ENCODE data around the gene SMARCE1.

DNA sequence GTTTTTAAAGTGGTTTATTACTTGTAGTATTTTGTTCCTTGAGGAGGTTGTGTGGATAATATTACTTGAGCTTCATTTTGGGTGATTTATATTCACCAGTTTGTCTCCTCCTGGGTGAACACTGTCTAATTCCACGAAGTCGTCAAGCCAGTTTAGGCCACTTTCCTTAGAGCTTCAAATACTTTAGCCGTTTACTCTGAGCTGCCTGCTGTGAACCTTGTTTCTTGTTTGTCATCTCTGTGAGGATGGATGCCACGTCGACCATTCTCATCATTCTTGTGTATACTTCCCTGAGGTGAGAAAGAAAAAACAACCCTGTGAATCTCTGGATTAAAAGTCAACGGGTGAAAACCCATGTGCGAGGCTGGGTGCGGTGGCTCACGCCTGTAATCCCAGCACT is 47.0 kb upstream of the SMARCE1 start:
- TF ChIP-seq, protein P1, sequence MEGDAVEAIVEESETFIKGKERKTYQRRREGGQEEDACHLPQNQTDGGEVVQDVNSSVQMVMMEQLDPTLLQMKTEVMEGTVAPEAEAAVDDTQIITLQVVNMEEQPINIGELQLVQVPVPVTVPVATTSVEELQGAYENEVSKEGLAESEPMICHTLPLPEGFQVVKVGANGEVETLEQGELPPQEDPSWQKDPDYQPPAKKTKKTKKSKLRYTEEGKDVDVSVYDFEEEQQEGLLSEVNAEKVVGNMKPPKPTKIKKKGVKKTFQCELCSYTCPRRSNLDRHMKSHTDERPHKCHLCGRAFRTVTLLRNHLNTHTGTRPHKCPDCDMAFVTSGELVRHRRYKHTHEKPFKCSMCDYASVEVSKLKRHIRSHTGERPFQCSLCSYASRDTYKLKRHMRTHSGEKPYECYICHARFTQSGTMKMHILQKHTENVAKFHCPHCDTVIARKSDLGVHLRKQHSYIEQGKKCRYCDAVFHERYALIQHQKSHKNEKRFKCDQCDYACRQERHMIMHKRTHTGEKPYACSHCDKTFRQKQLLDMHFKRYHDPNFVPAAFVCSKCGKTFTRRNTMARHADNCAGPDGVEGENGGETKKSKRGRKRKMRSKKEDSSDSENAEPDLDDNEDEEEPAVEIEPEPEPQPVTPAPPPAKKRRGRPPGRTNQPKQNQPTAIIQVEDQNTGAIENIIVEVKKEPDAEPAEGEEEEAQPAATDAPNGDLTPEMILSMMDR (IDR thresholded peaks at IDR 0.05; ENCODE audit: insufficient read depth, low read length, poor library complexity, severe bottlenecking) = no peak
- TF ChIP-seq EZH2phosphoT487 (conservative IDR thresholded peaks at IDR 0.05; ENCODE audit: low read length) = no peak
